Naive B cell (primary cell): Measurements from ENCODE around the gene ODAD2. TPM values are rescaled to one million over a fixed set of nuclear protein-coding genes. Genes with fewer than 3 reads are reported as not detected.
A peak's percentile ranks its signal among the peaks of the same experiment; 100 is the strongest.

Experiments used
- ATAC-seq, 2 donors: fragments of 150-1000 bp; cut with Tn5 transposase; 2 replicates each; pipeline ENCODE4 v1.10.0; 2021; ENCODE audit warnings: low read depth in 2 of 2, mild to moderate bottlenecking in 2 of 2, moderate library complexity in 2 of 2
- DNase-seq: peaks from one replicate; pipeline ENCODE4 v3.0.0; 2022
- H3K27ac Mint-ChIP-seq, 6 donors: one replicate each; pipeline ENCODE4 v1.8.0; 2020 to 2022; ENCODE audit warnings: mild to moderate bottlenecking in 6 of 6, mixed read lengths in 6 of 6, moderate library complexity in 5 of 6, inconsistent platforms in 2 of 6
- H3K27me3 Mint-ChIP-seq, 3 donors: one replicate each; pipeline ENCODE4 v1.8.0; 2021 to 2022; ENCODE audit warnings: mixed read lengths in 3 of 3, mild to moderate bottlenecking in 1 of 3
- H3K36me3 Mint-ChIP-seq, 2 donors: one replicate each; pipeline ENCODE4 v1.8.0; 2020 to 2022; ENCODE audit warnings: mixed read lengths in 2 of 2, inconsistent platforms in 1 of 2, mild to moderate bottlenecking in 1 of 2
- H3K4me1 Mint-ChIP-seq, 3 donors: one replicate each; pipeline ENCODE4 v1.8.0; 2020 to 2022; ENCODE audit warnings: mixed read lengths in 3 of 3, inconsistent platforms in 1 of 3, mild to moderate bottlenecking in 1 of 3, moderate library complexity in 1 of 3
- H3K4me3 Mint-ChIP-seq, 8 donors: one replicate each; pipeline ENCODE4 v1.8.0; 2020 to 2022; ENCODE audit warnings: mild to moderate bottlenecking in 8 of 8, mixed read lengths in 8 of 8, moderate library complexity in 8 of 8, inconsistent platforms in 2 of 8
- H3K9me3 Mint-ChIP-seq, 7 donors: one replicate each; pipeline ENCODE4 v1.8.0; 2020 to 2022; ENCODE audit warnings: mixed read lengths in 7 of 7, mild to moderate bottlenecking in 5 of 7, inconsistent platforms in 2 of 7, moderate library complexity in 1 of 7
- polyA plus RNA-seq, 6 donors: library from polyadenylated mRNA; unstranded; fragments of 300-500 nt; fragmentation: Illumina TruSeq; gene quantifications; one replicate each; pipeline ENCODE4 v1.2.3, GENCODE V29; 2021; ENCODE audit warnings: low read depth in 6 of 6

ODAD2 gene
- not detected for polyA plus RNA-seq

GRCh38 chr10:27998954-27999275 is at the start of gene ODAD2:
Gene ODAD2 (minus strand): TSS chr10:27999079. CDS start chr10:27995142, 3,937 bp downstream.
- no peaks in the 10 kb centered on the region for H3K36me3 Mint-ChIP-seq
- peak within 1 kb of the TSS; percentile 75 to 96 (median 90) for H3K4me3 Mint-ChIP-seq
- DNase-seq (no peak), ATAC-seq (no peak)
- no peaks in the 10 kb centered on the region for H3K9me3 Mint-ChIP-seq
- peaks cover 47 to 57% (median 50%) of the 10 kb centered on the region in 3 donors for H3K27me3 Mint-ChIP-seq
- H3K4me1 Mint-ChIP-seq = peaks cover 13 to 17% (median 17%) of the 10 kb centered on the region in 3 donors
- peak within 1 kb of the TSS in 4 of 6 donors; percentile 14 to 96 (median 53) for H3K27ac Mint-ChIP-seq

DNA sequence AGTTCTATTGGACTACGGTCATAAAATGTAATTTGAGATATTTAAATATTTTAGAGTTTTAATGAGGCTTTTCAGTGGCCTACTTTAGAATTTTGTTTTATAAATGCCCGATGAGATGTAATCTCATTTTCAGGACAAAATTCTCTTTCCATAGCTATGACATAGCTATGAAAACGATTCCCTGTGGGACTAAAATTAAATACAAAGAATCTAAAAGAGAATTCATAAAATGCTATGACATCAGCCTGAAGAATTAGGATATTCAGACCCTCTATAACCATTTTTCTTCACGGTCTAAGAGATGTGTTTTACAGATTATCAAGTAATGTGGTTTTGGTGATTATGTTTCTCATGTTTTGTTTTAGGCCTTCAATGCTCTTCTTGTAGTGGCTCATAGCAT is 48.2 kb upstream of the ODAD2 start:
- H3K36me3 Mint-ChIP-seq = peaks cover 0 to 7% of the 10 kb centered on the region in 2 donors
- no peaks in the 10 kb centered on the region for H3K27me3 Mint-ChIP-seq
- H3K4me3 Mint-ChIP-seq = no peak overlapping the region
- no peaks in the 10 kb centered on the region for H3K4me1 Mint-ChIP-seq
- no peak overlapping the region for H3K27ac Mint-ChIP-seq
- H3K9me3 Mint-ChIP-seq = no peaks in the 10 kb centered on the region
- no peak for ATAC-seq
- no peak for DNase-seq

DNA sequence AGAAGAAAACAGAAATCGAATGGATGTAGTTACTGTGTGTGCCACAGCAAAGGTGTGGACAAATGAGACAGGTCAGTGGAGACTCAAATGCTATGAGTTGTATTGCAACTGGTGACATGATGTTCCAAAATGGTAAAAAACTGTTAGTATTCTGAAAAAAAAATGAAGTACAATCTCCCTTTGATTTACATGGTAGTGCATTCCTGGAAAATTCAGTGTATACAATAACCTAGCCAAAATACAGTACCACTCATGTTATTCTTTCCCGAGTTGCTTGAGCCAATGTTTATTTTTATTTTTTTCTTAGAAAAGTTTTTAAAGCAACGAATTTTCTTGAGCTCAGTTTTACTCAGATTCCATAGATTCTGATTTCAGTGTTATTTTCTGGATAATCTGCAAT is 47.7 kb upstream of the ODAD2 start:
- H3K4me3 Mint-ChIP-seq = no peak overlapping the region
- peaks cover 0 to 7% of the 10 kb centered on the region in 2 donors for H3K36me3 Mint-ChIP-seq
- H3K9me3 Mint-ChIP-seq = no peaks in the 10 kb centered on the region
- DNase-seq = no peak
- H3K27ac Mint-ChIP-seq = no peak overlapping the region
- H3K4me1 Mint-ChIP-seq = no peaks in the 10 kb centered on the region
- no peak for ATAC-seq
- H3K27me3 Mint-ChIP-seq = no peaks in the 10 kb centered on the region

DNA sequence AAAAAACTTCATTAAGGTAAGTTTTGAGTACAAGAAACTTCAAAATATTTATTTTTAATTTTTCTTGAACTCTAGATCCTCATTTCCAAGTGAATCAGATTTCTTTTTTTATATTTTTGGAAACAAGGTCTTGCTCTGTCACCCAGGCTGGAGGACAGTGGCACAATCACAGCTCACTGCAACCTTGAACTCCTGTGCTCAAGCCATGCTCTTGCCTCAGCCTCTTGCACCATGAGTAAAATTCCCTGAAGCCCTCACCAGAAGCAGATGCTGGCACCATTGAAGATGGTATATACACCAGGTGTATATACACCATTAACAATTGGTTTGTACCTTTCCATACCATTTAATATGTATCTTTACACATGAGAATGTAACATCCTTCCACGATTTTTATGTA is 45.1 kb upstream of the ODAD2 start:
- Mint-ChIP-seq H3K9me3 (no peaks in the 10 kb centered on the region), H3K36me3 (peaks cover 0 to 7% of the 10 kb centered on the region in 2 donors), H3K4me1 (no peaks in the 10 kb centered on the region), H3K27me3 (no peaks in the 10 kb centered on the region), H3K4me3 (no peak overlapping the region), H3K27ac (no peak overlapping the region)
- DNase-seq = no peak
- no peak for ATAC-seq

- ATAC-seq = no peak
- Mint-ChIP-seq H3K4me3 (no peak overlapping the region), H3K27me3 (peaks cover 12 to 19% (median 16%) of the 10 kb centered on the region in 3 donors), H3K36me3 (no peaks in the 10 kb centered on the region), H3K27ac (no peak overlapping the region), H3K9me3 (peaks cover 0 to 5% (median 4%) of the 10 kb centered on the region in 7 donors), H3K4me1 (no peaks in the 10 kb centered on the region)
- DNase-seq = no peak
These were observed 37.7 kb upstream of the ODAD2 start for GRCh38 chr10:28036587-28036986.

DNA sequence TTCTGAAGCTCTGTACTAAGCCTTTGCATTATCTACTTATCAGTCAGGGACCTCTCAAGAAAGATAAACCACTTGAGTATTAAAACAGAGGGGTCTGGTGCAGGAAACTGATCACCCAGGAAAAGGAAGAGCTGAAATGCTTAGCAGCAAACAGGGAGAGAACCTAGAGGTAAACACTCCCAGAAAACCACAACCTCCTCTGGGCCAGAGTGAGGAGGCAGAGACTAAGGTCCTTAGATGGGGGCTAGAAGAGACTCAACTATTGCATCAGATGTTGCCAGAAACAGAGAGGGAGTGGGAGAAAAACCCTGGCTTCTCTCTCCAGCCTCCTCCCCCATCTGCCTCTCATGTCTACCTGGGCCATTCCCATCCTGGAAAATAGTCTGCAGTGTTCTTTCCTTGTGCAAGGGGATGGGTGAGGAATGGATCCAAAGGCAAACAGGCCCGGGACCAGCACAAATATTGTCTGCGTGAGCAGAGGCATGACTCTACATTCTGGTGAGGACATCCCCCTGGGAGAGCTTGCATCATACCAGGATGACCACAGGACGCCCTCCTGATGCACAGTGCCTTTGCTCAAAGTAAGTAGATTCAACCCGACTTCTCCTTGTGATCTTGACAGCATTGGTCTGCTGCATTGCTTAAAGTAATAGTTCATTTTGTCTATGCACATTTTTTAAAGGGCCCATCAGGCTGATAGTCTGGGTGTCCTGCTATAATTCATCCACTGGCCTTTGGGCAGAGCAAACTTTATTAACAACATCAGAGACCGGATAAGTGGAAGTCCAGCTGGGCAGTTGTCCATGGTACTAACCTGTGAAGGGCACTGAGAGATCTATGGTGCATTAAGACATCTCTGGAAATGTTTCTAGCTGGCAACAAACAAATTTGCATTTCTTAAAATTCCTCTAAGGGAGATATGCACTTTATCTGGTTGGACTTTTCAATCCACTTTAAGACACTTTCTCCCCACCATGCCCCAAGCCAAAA is 22.4 kb upstream of the ODAD2 start:
- no peak overlapping the region for H3K4me3 Mint-ChIP-seq
- H3K4me1 Mint-ChIP-seq = no peaks in the 10 kb centered on the region
- no peaks in the 10 kb centered on the region for H3K9me3 Mint-ChIP-seq

DNA sequence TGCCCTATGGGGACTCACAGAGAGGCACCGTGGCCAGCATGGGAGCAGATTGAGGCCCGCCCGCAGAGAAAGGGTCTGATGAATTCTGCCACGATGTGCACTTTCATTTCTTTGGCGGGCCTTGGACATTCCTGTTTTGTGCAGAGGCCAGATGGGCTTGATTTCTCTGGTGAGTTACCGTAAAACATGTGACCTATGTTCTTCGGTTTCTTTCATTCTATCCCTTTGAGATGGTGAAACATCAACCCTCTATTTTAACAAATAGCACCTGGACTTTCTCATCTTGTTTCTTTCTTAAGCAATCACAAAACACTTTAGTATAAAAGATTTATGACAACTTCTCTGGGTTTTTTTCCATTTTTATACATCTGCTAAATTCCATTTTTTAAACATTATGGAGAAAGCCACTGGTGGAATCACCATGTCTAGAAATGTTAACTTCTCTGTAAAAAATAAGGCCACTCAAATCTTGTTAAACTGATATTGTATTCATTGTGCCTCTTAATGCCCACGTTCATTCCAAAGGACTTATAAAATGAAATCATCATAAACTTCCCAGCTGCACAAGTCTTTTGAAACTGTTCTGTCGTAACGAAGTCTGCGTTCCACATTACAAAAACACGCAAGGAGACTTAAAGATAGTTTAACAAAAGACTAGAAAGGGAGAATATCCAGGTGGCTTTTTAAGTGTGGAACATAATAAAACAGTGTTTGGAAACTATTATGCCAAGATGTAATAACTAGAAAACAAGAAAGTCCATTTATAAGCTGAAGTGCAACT is 21.4 kb upstream of the ODAD2 start:
- Mint-ChIP-seq H3K4me3 (no peak overlapping the region), H3K27ac (peak overlapping the region in 1 of 6 donors; percentile 75), H3K4me1 (no peaks in the 10 kb centered on the region), H3K9me3 (peaks cover 0 to 3% (median 0%) of the 10 kb centered on the region in 7 donors), H3K36me3 (peaks cover 0 to under 1% of the 10 kb centered on the region in 2 donors), H3K27me3 (peaks cover 0 to 14% (median 5%) of the 10 kb centered on the region in 3 donors)
- ATAC-seq (no peak), DNase-seq (no peak)

More for the DNA sequence above, 22.4 kb upstream of the ODAD2 start:
- H3K27ac Mint-ChIP-seq = peak overlapping the region in 1 of 6 donors; percentile 68
- DNase-seq = no peak
- H3K36me3 Mint-ChIP-seq = no peaks in the 10 kb centered on the region
- peaks cover 0 to 14% (median 5%) of the 10 kb centered on the region in 3 donors for H3K27me3 Mint-ChIP-seq
- ATAC-seq = no peak

DNA sequence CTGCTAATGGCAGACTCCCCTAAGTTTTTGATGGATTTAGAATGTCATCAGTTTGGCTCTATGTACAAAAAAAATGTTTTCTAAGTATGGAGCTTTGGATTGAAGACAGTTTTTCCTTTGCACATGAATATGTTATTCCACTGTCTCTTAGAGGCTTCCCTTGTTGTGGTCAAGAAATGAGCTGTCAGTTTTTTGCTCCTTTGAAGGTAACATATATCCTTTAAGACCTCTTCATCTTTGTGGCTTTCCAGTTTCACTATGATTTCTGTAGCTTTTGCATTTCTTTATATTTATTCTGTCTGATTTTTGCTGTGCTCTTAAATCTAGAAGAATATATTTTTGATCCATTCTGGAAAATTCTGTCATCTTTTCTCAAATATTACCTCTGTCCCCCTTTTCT is 15.8 kb upstream of the ODAD2 start:
- ATAC-seq (no peak), DNase-seq (no peak)
- Mint-ChIP-seq H3K9me3 (peaks cover 4 to 12% (median 7%) of the 10 kb centered on the region in 7 donors), H3K4me3 (no peak overlapping the region), H3K4me1 (no peaks in the 10 kb centered on the region), H3K36me3 (peaks cover 0 to 8% of the 10 kb centered on the region in 2 donors), H3K27ac (no peak overlapping the region), H3K27me3 (peaks cover 0 to 10% (median 8%) of the 10 kb centered on the region in 3 donors)

- Mint-ChIP-seq H3K4me1 (no peaks in the 10 kb centered on the region), H3K9me3 (peaks cover 4 to 12% (median 7%) of the 10 kb centered on the region in 7 donors), H3K27ac (no peak overlapping the region), H3K4me3 (no peak overlapping the region), H3K27me3 (peaks cover 0 to 17% (median 12%) of the 10 kb centered on the region in 3 donors), H3K36me3 (peaks cover 0 to 8% of the 10 kb centered on the region in 2 donors)
- DNase-seq = no peak
- no peak for ATAC-seq
These were observed 14.2 kb upstream of the ODAD2 start for GRCh38 chr10:28012990-28013515.

DNA sequence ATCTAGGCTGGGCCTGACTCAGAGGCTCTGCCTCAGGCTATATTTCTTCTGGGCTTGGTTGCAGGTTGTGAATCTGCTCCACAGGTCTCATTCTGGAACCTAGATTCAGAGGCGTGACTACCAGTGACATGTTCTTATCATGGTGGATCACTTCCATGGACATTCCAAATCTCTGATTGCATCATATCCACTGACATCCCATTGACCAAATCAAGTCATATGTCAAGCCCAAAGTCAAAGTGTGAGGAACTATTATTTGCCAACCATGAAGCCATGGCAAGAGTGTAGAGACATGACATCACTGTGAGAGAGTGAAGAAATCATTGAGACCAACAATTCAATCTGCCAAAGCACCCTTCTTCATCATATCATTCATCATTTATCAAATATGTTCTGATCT is 11.9 kb upstream of the ODAD2 start:
- peaks cover 0 to 26% (median 22%) of the 10 kb centered on the region in 3 donors for H3K27me3 Mint-ChIP-seq
- H3K4me3 Mint-ChIP-seq = no peak overlapping the region
- H3K4me1 Mint-ChIP-seq = no peaks in the 10 kb centered on the region
- DNase-seq = no peak
- peaks cover 4 to 17% (median 7%) of the 10 kb centered on the region in 7 donors for H3K9me3 Mint-ChIP-seq
- H3K27ac Mint-ChIP-seq = no peak overlapping the region
- peaks cover 0 to 8% of the 10 kb centered on the region in 2 donors for H3K36me3 Mint-ChIP-seq
- no peak for ATAC-seq

GRCh38 chr10:28008054-28008453 is 9.2 kb upstream of the ODAD2 start:
- peak overlapping the region in 1 of 6 donors; percentile 23 for H3K27ac Mint-ChIP-seq
- H3K36me3 Mint-ChIP-seq = no peaks in the 10 kb centered on the region

GRCh38 chr10:28001353-28001752 is 2.5 kb upstream of the ODAD2 start:
- Mint-ChIP-seq H3K9me3 (peaks cover 0 to 2% (median 0%) of the 10 kb centered on the region in 7 donors), H3K4me3 (no peak overlapping the region), H3K27me3 (peaks cover 56 to 61% (median 61%) of the 10 kb centered on the region in 3 donors), H3K4me1 (peaks cover 13 to 17% (median 17%) of the 10 kb centered on the region in 3 donors), H3K27ac (no peak overlapping the region), H3K36me3 (no peaks in the 10 kb centered on the region)
- DNase-seq (no peak), ATAC-seq (no peak)

More at GRCh38 chr10:28008054-28008453, 9.2 kb upstream of the ODAD2 start:
- Mint-ChIP-seq H3K4me3 (no peak overlapping the region), H3K9me3 (peaks cover 0 to 8% (median 0%) of the 10 kb centered on the region in 7 donors), H3K4me1 (no peaks in the 10 kb centered on the region), H3K27me3 (peaks cover 11 to 37% (median 29%) of the 10 kb centered on the region in 3 donors)
- no peak for DNase-seq
- ATAC-seq = no peak
